Transverse colon (tissue), 4 donors: Measurements from ENCODE around the gene ZNF319. TPM values are rescaled to one million over a fixed set of nuclear protein-coding genes. Genes with fewer than 3 reads are reported as not detected.
"Not testable (repeated sequence)": the region's sequence is repeated elsewhere in the genome, so short reads cannot be mapped to it uniquely, and the experiment has no call there.

ENCODE experiments used
- DNase-seq: peaks from one replicate; pipeline ENCODE4 v3.0.0-alpha.2; 2019
- H3K27ac ChIP-seq, 4 donors: fragments of 200-600 bp; sonication (generic); 2 replicates each; pipeline ENCODE4 v1.5.1; 2016 to 2018; ENCODE audit warnings: inconsistent platforms in 4 of 4
- H3K27me3 ChIP-seq: fragments of 200-600 bp; sonication (generic); 2 replicates; pipeline ENCODE4 v1.5.1; 2017; ENCODE audit warnings: inconsistent platforms
- H3K36me3 ChIP-seq, 4 donors: fragments of 200-600 bp; sonication (generic); 2 replicates each; pipeline ENCODE4 v1.5.1; 2017 to 2019; ENCODE audit warnings: inconsistent platforms in 4 of 4
- H3K4me1 ChIP-seq, 4 donors: fragments of 200-600 bp; sonication (generic); 2 replicates each; pipeline ENCODE4 v1.5.1; 2017 to 2020; ENCODE audit warnings: inconsistent platforms in 4 of 4
- H3K4me3 ChIP-seq, 4 donors: fragments of 200-600 bp; sonication (generic); 1 replicate in 1 of 4; 2 replicates in 3 of 4; pipeline versions ENCODE4 v1.5.1 to v1.6.1; 2017 to 2019; ENCODE audit warnings: inconsistent platforms in 4 of 4
- H3K9me3 ChIP-seq, 2 donors: fragments of 200-600 bp; sonication (generic); 2 replicates each; pipeline ENCODE4 v1.5.1; 2017 to 2019; ENCODE audit warnings: inconsistent platforms in 2 of 2
- CTCF ChIP-seq, 5 experiments: fragments of 200-600 bp in 3 of 5; fragments of 450-650 bp in 2 of 5; sonication (generic) in 3 of 5; IDR thresholded peaks; 1 replicate in 2 of 5; 2 replicates in 3 of 5; pipeline ENCODE4 v1.5.1; 2016 to 2017; ENCODE audit warnings: antibody characterized with exemption in 5 of 5, inconsistent platforms in 3 of 5, mild to moderate bottlenecking in 2 of 5, moderate library complexity in 1 of 5
- EP300 ChIP-seq: sonication (generic); formaldehyde crosslinking; IDR thresholded peaks from one replicate; pipeline ENCODE4 v1.6.1; 2017; ENCODE audit warnings: antibody characterized with exemption, low read depth
- POLR2A ChIP-seq: fragments of 450-650 bp; IDR thresholded peaks from one replicate; pipeline ENCODE4 v1.6.1; 2016; ENCODE audit warnings: antibody characterized with exemption, mild to moderate bottlenecking, moderate library complexity
- POLR2AphosphoS5 ChIP-seq, 3 donors: sonication (generic); formaldehyde crosslinking; IDR thresholded peaks; one replicate each; pipeline ENCODE4 v1.6.1; 2016; ENCODE audit warnings: antibody characterized with exemption in 3 of 3
- WGBS, 2 donors: methylation state at CpG; one replicate each; pipeline ENCODE4 v1.1.5; 2018; ENCODE audit warnings: low coverage in 1 of 2; 5-methylcytosine and 5-hydroxymethylcytosine counted together
- in situ Hi-C, 4 donors: fragments of 200-750 bp; cut with MboI; loops; one replicate each; pipeline versions ENCODE4 v1.15.0 to v1.15.1; 2017; ENCODE audit warnings: low sequenced_read_pairs in 3 of 4, low pct_ligation_motif_present in 1 of 4, low pct_unique_long_range_greater_than_20kb in 1 of 4
- intact Hi-C: fragments of 100-400 bp; cut with DNase I; formaldehyde crosslinking; loops from one replicate; pipeline ENCODE4 v1.15.1; 2023; ENCODE audit warnings: low total_unique reads
- total RNA-seq, 4 donors: library from RNA; depleted of rRNA; stranded (reverse); fragments of >200 nt; gene quantifications; one replicate each; pipeline ENCODE4 v1.1.0, GENCODE V29; 2016

The ZNF319 gene
- total RNA-seq, 4 donors from 2014 or later, result 6.4 to 11.6 (median 6.5) TPM

- no peak for TF ChIP-seq EP300
- no peak for TF ChIP-seq CTCF (IDR thresholded peaks at IDR 0.05)
- TF ChIP-seq POLR2AphosphoS5 (IDR thresholded peaks at IDR 0.05), result no peak
- no peak for TF ChIP-seq POLR2A
- peaks cover 0 to under 1% (median 0%) of the 10 kb centered on the region in 4 donors for H3K4me1 ChIP-seq
- intact Hi-C loops (no loop called here), in situ Hi-C loops (no loop called here)
- no peaks in the 10 kb centered on the region for H3K36me3 ChIP-seq
- no peak for DNase-seq
- WGBS, 2 donors, result 81% methylated on average over 11 of the region's 11 CpGs; no CpG with 5 or more reads in 1 of the 2 donors
- H3K27ac ChIP-seq, result no peak overlapping the region
- H3K27me3 ChIP-seq, result peaks cover 10% of the 10 kb centered on the region
- H3K4me3 ChIP-seq, result no peak overlapping the region
- H3K9me3 ChIP-seq, result no peaks in the 10 kb centered on the region
These were observed 21.4 kb downstream of the ZNF319 start for GRCh38 chr16:57979006-57979585.

DNA sequence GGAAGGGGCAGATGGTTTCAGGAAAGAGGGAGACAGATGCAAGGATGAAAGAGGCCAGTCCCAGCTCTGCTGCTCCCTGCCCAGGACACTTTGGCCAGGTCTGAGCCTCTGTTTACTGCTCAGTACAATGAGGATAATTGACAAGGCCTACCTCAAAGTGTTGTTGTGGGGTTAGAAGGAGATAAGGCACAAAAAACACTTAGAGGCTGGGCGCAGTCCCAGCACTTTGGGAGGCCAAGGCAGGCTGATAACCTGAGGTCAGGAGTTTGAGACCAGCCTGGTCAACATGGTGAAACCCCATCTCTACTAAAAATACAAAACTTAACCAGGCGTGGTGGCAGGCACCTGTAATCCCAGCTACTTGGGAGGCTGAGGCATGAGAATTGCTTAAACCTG, 22.4 kb downstream of the ZNF319 start:
- H3K27ac ChIP-seq, H3K36me3 ChIP-seq, in situ Hi-C loops, H3K4me1 ChIP-seq, DNase-seq, H3K27me3 ChIP-seq, H3K4me3 ChIP-seq, H3K9me3 ChIP-seq: not testable (repeated sequence)
- 89% methylated on average over 2 of the region's 2 CpGs; no CpG with 5 or more reads in 1 of the 2 donors for WGBS, 2 donors
- intact Hi-C loops, result loop anchor here (1.0 kb wide), 1 partner anchor 15 kb away; no protein-coding TSS in a partner anchor

DNA sequence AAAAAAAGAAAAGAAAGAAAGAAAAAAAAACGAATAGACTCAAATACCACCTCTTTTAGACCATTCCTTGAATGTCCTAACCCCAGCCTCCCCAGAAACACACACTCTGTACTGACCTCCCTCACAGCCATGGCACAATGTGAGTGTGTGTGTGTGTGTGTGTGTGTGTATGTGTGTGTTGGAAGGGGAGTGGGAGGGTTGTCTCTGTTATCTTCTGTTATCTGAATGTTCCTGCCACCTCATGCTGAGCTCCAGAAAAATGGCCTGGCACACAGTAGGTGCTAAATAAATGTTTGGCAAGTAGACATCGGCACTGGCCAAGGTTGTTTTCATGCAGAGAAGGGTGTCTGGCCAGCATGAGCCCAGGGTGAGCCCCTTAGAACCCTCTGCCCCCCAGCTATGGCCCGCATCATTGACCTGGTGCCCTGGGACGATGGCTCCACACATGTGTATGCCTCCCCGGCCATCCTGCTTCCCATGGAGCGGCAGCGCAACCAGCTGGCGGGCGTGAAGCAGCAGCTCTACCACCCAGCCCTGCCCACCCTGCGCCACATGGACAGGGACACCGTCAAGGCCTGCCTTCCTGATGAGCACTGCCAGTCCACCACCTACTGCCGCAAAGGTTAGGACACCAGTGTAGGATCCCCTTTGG, 22.9 kb downstream of the ZNF319 start:
- Histone ChIP-seq H3K27me3 (no peaks in the 10 kb centered on the region), H3K27ac (no peak overlapping the region), H3K36me3 (no peaks in the 10 kb centered on the region), H3K9me3 (no peaks in the 10 kb centered on the region), H3K4me1 (no peaks in the 10 kb centered on the region), H3K4me3 (no peak overlapping the region)
- in situ Hi-C loops (no loop called here), intact Hi-C loops (loop anchor here (1.0 kb wide), 1 partner anchor 14 kb away; no protein-coding TSS in a partner anchor)
- 78% methylated on average over 8 of the region's 12 CpGs; no CpG with 5 or more reads in 1 of the 2 donors for WGBS, 2 donors
- TF ChIP-seq EP300 (no peak), CTCF (IDR thresholded peaks at IDR 0.05) (no peak), POLR2A (no peak), POLR2AphosphoS5 (IDR thresholded peaks at IDR 0.05) (no peak)
- DNase-seq, result no peak

DNA sequence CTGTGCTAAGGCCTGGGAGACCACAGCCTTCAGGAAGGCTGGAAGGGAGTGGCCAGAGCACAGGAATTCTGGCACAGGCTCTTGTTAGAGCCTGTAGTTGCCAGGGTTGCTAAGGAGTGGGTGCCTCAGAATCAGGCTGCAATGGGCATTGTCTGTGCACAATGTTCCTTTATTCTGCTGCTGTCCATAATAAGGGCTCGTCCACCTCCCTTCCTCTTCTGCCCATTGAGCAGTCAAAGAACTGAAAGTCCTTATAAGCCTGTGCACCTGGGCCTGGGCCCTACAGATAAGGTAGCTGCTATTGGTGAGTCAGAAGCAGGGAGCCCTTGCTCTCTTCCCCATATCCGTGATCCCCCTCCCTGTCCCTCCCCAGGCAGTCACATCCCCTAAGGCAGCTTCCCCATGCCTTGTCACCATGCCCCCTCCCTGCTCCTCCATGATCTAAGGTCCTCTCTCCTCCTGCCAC, 24.1 kb downstream of the ZNF319 start:
- no peak overlapping the region for H3K27ac ChIP-seq
- H3K36me3 ChIP-seq, result no peaks in the 10 kb centered on the region
- in situ Hi-C loops, result no loop called here
- intact Hi-C loops, result no loop called here
- no peak for TF ChIP-seq POLR2A
- TF ChIP-seq EP300, result no peak
- no peak for TF ChIP-seq CTCF (IDR thresholded peaks at IDR 0.05)
- no peak for TF ChIP-seq POLR2AphosphoS5 (IDR thresholded peaks at IDR 0.05)
- no peaks in the 10 kb centered on the region for H3K27me3 ChIP-seq
- H3K9me3 ChIP-seq, result no peaks in the 10 kb centered on the region
- no peaks in the 10 kb centered on the region for H3K4me1 ChIP-seq
- 18 to 37% methylated on average over 2 of the region's 2 CpGs for WGBS, 2 donors
- H3K4me3 ChIP-seq, result no peak overlapping the region
- DNase-seq, result no peak
